Raji (cell line): ENCODE data around the gene ROS1.

ENCODE experiments used
- POLR2A ChIP-seq: IDR thresholded peaks from 2 replicates; pipeline ENCODE4 v1.6.1; 2011; ENCODE audit warnings: low read depth, low read length, control low read depth; ENCODE audit not compliant: insufficient read depth

The ROS1 gene

DNA sequence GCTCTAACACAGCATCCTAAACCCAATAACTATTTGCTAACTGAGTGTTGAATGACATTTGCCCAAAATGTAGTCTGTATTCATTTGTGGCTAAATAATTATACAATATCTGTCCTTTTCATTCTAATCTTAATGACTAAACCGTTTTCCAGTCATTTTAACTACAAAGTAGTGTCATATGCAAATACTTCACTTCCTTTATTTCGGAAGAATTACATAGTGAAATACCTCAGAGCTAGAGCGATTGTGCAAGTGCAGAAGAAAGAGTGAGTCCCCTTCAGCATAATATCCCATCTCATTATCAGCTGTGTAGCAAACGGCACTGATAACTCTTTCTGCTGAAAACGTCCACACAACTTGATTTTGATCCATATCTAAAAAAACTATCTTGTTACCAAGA lies 66.2 kb downstream of the ROS1 start:
- no peak for TF ChIP-seq POLR2A

DNA sequence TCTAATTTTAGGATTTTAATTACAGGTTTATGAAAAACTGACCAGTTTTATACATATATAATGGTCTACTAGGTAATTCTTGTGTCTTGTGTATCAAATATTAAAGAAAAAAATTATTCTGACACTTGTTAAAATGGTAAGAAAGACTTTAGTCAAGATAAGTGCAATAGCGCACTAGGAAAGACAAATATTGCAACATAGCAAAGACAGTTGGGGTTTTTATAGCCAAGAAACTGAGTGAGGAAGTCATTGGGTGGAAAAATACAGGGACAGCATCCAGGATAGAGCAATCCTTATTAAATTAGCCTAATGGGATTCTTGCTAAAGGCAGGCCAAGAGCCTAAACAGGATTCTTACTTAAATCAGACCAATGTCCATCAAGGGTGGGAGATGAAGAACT lies 71.1 kb downstream of the ROS1 start:
- no peak for TF ChIP-seq POLR2A

DNA sequence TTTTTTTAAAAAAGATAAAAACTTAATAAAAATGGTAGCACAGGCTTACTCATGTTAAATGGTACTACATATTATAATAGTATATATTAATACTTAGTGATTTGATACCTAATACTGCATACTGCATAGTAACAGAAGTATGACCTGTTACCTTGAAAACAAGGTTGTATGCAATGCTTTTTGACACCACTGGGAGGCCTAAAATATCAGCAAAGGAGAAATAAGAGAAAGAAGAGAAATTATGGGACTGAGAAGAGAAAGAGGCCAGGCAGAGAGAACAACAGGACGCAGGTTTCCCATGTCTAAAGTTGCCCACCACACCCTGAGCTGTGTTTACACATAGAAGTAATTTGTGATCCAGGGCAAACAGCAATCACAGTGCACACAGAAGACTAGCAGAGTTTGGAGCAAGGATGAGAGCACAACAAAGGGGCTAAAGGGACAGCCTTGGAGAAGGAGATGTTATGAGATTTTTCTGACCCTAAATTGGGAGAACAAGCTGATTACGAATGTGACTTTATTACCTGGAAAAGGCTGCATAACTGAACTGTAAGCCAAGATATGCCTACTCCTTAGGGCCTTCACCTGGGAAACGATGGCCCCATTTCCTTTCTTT lies 73.2 kb downstream of the ROS1 start:
- TF ChIP-seq POLR2A = no peak

DNA sequence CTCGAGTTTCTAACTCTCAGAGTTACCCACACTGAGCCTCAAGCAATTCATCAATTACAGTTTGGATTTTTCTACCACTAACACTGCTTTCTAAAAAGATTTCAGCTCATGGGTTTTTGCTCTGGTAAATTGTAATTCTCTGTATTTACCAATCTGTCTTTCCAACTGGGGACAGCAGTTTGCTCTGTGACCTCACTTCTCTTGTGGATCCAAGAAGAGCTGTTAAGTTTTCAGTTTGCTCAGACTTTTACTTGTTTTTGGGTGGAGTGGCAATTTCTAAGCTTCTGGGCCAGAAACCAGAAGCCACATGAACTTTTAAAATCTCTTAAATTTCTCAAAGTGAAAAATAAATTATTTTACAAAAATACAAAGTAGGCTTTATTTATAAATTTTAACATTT lies 74.2 kb downstream of the ROS1 start:
- no peak for TF ChIP-seq POLR2A

DNA sequence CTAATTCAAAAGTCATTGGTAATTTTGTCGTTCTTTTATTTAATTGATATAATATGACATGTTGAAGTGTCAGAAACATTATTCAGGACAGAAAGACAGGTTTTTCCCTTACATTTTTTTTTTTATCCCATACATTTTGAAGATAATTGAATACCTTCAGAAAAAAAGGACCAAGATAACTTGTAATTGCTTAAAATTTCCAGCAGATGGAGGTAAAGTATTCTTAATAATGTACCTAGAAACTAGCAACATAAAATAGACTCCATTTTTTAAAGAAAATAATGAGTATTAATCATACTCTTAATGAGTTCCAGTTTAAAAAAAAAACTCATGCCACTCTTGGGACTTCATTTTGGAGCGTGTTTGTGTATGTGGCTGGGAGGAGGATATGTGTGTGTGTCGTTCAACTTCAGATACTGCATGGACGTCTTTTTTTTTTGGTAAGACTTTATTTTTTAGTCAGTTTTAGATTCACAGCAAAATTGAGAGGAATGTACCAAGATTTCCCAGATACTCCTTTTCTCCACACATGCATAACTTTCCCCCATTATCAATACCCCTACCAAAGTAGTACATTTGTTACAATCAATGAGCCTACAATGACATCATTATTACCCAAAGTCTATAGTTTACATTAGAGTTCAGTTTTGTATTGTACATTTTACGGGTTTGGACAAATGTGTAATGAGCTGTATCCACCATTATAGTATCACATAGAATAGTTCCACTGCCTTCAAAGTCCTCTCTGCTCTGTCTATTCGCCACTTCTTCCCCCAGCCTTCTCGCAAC lies 79.4 kb downstream of the ROS1 start:
- no peak for TF ChIP-seq POLR2A

DNA sequence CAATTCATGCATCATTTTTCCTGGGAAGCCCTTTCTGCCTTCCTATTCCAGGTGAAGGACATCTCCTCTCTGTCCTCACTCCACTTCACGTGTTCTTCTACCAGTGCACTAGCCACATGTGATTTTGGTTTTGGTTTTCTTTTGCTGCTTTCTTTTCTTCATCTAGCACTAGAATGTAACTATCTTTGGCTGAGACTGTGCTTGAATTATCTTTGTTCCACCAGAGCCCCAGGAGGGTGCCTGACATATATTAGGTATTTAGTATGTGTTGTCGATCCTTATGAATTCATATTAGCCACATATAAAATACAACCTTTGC lies 80.5 kb downstream of the ROS1 start:
- TF ChIP-seq POLR2A = no peak

DNA sequence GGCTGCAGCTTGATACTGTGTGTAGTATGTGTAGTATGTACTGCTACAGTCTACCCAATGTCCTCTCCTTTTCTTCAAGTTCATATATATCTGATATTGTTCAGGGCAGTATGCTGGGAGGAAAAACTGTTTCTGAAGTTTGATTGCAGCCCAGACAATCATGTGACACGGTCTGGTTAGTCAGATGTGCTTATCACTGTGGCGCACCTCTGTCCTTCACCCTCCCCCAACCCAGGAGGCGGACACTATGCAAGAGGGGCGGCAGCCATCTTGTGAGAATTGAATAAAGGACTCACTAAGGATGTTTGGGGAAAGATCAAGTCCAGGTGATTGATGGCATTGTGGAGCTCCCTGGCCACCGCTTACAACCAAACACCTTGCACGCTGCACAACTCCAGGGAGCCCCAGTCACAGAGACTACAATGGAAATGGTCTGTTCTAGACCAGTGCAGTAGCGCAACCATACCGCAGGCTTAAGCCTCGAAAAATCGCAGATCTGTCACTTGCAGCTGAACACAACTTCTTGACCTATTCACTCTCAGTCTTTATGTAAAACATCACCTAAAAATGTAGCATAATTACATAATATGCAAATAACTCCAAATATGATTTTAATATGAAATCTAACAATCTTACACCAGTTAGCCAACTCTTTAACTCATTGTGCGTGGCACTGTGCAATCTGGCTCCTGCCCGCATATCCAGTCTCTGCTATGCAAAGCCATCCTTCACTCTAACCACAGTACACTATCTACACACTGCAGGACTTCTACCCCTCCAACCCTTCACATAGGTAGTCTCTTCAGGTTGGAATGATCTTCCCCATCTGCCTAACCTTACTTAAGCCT lies 81.1 kb downstream of the ROS1 start:
- no peak for TF ChIP-seq POLR2A

DNA sequence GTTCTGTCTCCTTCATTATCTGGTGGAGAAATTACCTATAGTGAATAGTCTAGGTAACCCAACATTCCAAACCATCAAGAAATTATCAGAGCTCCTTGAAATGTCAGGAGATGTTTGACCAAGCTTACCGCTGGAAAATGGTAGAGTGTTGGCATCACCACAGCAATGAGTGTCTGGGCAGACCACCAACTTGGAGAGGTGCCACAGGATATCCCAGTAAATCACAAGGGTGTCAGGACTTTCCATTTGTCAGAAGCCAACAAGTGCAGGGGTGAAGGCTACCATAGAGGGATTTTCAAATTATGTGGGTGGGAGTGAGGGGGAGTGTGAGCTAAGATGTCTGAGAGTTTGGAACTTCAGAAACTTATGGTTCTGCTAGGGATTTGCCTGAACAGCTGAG lies 87.2 kb downstream of the ROS1 start:
- TF ChIP-seq POLR2A = no peak

DNA sequence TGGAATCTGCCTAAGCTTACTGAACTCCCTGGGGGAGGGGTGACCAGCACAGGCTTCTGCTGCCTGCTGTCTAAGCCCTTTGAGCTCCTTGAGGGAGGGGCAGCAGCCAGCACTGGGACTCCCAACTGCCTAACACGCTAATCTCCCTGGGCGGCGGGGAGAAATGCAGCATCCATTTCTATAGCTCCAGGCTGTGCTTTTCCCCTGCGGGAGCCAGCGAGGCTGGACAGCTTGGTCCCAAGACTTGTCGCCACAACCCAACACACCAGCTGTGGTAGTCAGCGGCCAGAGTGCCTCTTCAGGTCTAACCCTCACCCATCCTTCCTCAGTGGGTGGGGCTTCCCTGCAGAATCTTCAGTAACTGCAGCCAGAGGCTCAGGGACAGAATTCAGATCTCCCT lies 95.8 kb downstream of the ROS1 start:
- TF ChIP-seq POLR2A = no peak

DNA sequence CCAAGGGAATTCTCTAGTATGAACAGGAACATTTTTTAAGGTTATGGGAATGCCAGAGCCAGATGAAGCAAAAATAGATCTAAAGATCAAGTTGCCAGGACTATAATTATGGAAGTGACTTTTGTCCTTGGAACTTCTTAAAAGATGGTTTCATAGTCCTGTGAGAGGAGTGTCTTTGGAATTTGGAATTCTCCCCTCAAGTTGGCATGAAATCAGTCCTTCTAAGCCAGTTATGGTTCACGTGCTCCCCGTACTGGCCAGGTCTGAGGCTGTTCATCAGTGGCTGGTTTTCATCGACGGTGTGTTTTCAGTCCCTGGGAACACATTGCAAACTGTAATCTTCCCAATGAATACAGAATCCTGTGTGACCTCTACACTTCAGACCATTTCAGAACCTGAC lies 97.2 kb downstream of the ROS1 start:
- TF ChIP-seq POLR2A = no peak

DNA sequence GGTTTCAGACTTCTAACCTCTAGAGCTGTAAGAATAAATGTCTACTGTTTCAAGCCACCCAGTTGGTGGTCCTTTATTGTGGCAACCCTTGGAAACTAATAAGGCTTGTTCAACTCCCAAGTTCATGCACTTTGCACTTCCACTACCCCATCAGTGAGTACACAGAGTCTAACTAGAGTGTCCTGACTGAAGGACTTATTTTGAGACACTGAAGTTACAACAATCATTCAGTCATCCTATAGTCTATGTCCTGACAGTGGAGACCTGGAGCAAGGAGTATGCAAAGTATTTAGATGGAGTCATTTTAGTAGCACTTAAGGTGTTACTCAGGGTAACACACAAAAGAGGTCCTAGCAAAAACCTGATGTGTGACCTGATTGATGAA lies 97.7 kb downstream of the ROS1 start:
- no peak for TF ChIP-seq POLR2A

DNA sequence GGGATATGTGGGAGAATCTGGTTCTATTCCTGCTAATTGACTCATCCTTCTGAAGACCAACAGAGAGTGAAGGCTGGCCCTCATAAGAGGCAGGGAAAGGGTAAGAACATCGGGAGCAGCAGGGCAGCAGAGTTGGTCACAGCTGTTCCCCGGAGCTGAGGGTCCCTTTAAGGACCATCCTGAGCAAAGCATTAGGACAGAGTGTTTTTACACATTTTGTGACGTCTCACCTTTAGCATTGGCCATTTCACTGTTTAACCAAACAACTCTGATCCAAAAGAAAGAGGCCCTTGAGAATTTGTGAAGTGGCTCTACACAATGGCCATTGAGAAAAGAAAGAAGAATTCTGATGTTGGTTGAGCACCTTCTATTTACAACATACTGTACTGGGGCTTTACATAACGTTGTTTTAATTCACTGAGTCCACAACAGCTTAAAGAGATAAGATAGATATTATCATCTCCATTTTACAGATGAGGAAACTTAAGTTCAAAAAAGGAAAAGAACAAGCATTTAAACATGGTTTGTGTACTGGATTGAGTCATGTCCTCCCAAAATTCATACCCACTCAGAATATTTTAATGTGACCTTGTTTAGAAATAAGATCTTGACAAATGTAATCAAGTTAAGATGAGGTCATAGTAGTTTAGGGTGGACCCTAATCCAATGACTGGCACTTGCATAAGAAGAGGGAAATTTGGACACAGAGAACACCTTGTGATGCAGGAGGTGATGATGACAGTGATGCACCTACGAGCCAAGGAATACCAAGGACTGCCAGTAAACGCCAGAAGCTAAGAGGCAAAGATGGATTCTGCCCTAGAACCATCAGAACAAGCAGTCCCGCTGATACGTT lies 98.4 kb downstream of the ROS1 start:
- TF ChIP-seq POLR2A = no peak

DNA sequence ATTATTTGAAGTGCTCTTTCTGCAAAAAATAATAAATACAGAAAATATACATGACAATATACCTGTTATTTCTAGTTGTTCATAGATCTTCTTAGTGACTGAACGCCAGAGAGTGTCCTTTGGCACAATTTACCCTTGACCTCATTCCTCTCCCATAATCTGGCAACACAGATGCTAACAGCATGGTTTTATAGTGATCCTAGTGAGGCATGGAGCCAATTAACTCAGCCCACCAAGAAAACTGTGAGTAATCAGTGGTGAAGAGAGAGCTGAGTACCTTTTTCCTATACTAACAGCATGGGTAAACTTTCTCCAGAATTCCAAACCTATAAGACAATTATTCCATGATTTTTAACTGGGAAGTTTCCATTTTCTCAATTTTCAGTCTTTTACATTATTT lies 99.3 kb downstream of the ROS1 start:
- TF ChIP-seq POLR2A = no peak

DNA sequence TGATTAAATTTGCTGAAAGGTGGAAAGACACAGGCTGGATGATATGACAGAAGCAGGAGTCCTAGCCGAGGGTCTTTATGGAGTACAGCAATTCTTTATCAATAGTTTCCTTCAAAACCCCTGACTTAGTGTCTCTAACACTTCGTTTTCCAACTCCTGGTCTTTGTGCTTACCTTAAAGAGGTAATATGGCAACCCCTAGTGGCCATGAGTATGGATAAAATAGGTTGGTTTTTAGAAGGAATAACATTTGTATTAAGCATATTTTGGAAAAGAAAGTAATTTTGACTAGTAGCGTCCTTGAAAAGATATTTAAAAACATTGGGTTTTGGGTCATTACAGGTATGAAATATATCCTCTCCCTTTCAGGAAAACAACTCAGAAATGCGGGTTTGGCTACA lies 108.5 kb downstream of the ROS1 start:
- TF ChIP-seq POLR2A = no peak

DNA sequence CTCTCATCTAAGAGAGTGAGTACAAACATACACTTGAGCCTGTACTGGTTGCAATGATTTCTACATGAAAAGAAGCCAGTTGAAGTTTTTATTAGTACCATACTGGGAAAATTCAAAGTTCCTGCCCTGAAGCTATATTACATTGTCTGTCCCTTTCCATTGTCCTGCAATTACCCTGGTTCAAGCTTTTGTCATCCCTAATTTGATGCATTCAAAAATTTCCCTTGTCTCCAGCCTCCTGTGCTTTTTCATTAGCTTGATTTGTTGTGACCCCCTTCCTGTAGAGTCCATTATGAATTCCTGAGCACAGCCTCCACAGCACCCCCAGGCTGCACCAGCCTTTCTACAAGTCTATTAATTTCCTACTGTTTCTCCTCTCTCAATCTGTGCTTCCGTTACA lies 114.0 kb downstream of the ROS1 start:
- TF ChIP-seq POLR2A = no peak
